GM12873 (cell line): Measurements from ENCODE around the gene THADA.

Experiments
- CTCF ChIP-seq: IDR thresholded peaks from 2 replicates; pipeline ENCODE4 v1.5.1; 2012; ENCODE audit warnings: low read depth, mild to moderate bottlenecking, moderate library complexity, low read length, control low read depth; ENCODE audit not compliant: insufficient read depth; ENCODE audit errors: missing control alignments

THADA gene

GRCh38 chr2:43622931-43623451 is 27.2 kb upstream of the THADA start:
- no peak for TF ChIP-seq CTCF

GRCh38 chr2:43619511-43619910 is 23.7 kb upstream of the THADA start:
- TF ChIP-seq CTCF: no peak

GRCh38 chr2:43616967-43617680 is 21.3 kb upstream of the THADA start:
- no peak for TF ChIP-seq CTCF

- TF ChIP-seq CTCF: no peak
These were observed 17.1 kb upstream of the THADA start for GRCh38 chr2:43612944-43613343.

- peak; percentile 84 for TF ChIP-seq CTCF
These were observed 16.4 kb upstream of the THADA start for GRCh38 chr2:43611987-43612894.

- TF ChIP-seq CTCF: no peak
These were observed 14.5 kb upstream of the THADA start for GRCh38 chr2:43610361-43610760.

GRCh38 chr2:43609290-43609918 is 13.6 kb upstream of the THADA start:
- TF ChIP-seq CTCF: peak; percentile 75
